ENCODE results near the gene TTYH2. TPM values are rescaled to one million over a fixed set of nuclear protein-coding genes. Genes with fewer than 3 reads are reported as not detected.
A peak's percentile ranks its signal among the peaks of the same experiment; 100 is the strongest.

TTYH2 gene
- total RNA-seq, 1 donor from 2014 or later = 7.4 TPM

GRCh38 chr17:74305865-74306654 lies 92.7 kb downstream of the TTYH2 start:
- Histone ChIP-seq H3K27ac (no peak overlapping the region), H3K9me3 (no peaks in the 10 kb centered on the region), H3K27me3 (peaks cover under 1% of the 10 kb centered on the region), H3K36me3 (no peaks in the 10 kb centered on the region), H3K4me3 (no peak overlapping the region), H3K4me1 (no peaks in the 10 kb centered on the region)
- no peak for DNase-seq
- intact Hi-C loops (cut with DNase I) = no loop called here
- TF ChIP-seq CTCF (IDR thresholded peaks at IDR 0.05) = no peak
- no peak for ATAC-seq

GRCh38 chr17:74307984-74308773 lies 94.8 kb downstream of the TTYH2 start:
- peak; percentile 33 for ATAC-seq
- H3K27me3 ChIP-seq = no peaks in the 10 kb centered on the region
- no peak for DNase-seq
- intact Hi-C loops (cut with DNase I) = no loop called here
- no peak overlapping the region for H3K4me3 ChIP-seq
- H3K36me3 ChIP-seq = no peaks in the 10 kb centered on the region
- H3K27ac ChIP-seq = no peak overlapping the region
- no peaks in the 10 kb centered on the region for H3K9me3 ChIP-seq
- no peak for TF ChIP-seq CTCF (IDR thresholded peaks at IDR 0.05)
- no peaks in the 10 kb centered on the region for H3K4me1 ChIP-seq

GRCh38 chr17:74309902-74310301 lies 96.5 kb downstream of the TTYH2 start:
- H3K36me3 ChIP-seq = no peaks in the 10 kb centered on the region
- no peak for TF ChIP-seq CTCF (IDR thresholded peaks at IDR 0.05)
- H3K4me3 ChIP-seq = no peak overlapping the region
- no peaks in the 10 kb centered on the region for H3K27me3 ChIP-seq
- H3K9me3 ChIP-seq = no peaks in the 10 kb centered on the region
- DNase-seq (no peak), ATAC-seq (no peak)
- H3K4me1 ChIP-seq = no peaks in the 10 kb centered on the region
- intact Hi-C loops (cut with DNase I) = no loop called here
- no peak overlapping the region for H3K27ac ChIP-seq

Other genes starting within 250 kb of the TTYH2 start
- gene RPL38, start 9.9 kb upstream of the TTYH2 start, total RNA-seq = 659 TPM
- gene DNAI2, start 60.7 kb downstream of the TTYH2 start, total RNA-seq = not detected
- 0.23 TPM for gene KIF19, start 112.7 kb downstream of the TTYH2 start, total RNA-seq
- not detected for gene BTBD17, start 148.3 kb downstream of the TTYH2 start, total RNA-seq
- not detected for gene GPR142, start 153.9 kb downstream of the TTYH2 start, total RNA-seq
- 48.6 TPM for gene GPRC5C, start 218.5 kb downstream of the TTYH2 start, total RNA-seq

All from upper lobe of right lung (tissue), 1 donor.